ACHN (cell line): ENCODE measurements around the gene SPACA7.

Experiments used
- DNase-seq: peaks from one replicate; pipeline ENCODE4 v3.0.0-alpha.2; 2015
- in situ Hi-C: cut with HindIII; loops from 2 replicates; pipeline ENCODE4 v1.10.0; 2017; ENCODE audit warnings: low sequenced_read_pairs, low pct_ligation_motif_present, low pct_unique_long_range_greater_than_20kb

Gene SPACA7

GRCh38 chr13:112477070-112477619 is 101.0 kb downstream of the SPACA7 start:
- DNase-seq = no peak
- in situ Hi-C loops = no loop called here

- in situ Hi-C loops = no loop called here
- DNase-seq = no peak
These were observed 103.2 kb downstream of the SPACA7 start for GRCh38 chr13:112479389-112479788.

DNA sequence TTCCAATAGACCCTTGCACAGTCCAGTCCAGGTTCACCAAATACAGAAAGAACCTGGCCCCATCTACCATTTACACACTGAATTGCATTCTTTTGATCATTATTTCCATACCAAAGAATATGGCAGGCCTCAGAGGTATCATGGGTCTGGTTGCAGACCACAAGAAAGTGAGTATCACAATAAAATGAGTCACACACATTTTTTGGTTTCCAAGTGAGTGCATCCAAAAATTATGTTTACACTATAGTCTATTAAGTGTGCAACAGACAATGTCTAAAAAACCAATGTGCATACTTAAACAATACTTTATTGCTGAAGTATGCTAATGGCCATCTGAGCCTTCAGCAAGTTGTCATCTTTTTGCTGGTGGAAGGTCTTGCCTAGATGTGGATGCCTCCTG is 105.3 kb downstream of the SPACA7 start:
- in situ Hi-C loops = no loop called here
- no peak for DNase-seq

DNA sequence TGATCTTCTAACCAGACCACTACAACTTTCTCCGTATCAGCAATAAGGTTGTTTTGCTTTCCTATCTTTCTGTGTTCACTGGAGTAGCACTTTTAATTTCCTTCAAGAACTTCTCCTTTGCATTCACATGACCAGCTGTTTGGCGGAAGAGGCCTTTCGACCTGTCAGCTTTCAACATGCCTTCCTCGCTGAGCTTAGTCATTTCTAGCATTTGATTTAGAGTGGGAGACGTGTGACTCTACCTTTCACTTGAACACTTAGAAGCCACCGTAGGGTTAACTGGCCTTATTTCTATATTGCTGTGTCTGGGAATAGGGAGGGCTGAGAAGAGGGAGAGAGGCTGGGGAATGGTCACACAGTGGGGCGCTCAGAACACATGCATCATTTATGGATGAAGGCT is 107.1 kb downstream of the SPACA7 start:
- no peak for DNase-seq
- in situ Hi-C loops = no loop called here
